Spleen (tissue), 11 donors: ENCODE data around the gene HMCN2. TPM values are rescaled to one million over a fixed set of nuclear protein-coding genes. Genes with fewer than 3 reads are reported as not detected.
A peak's percentile ranks its signal among the peaks of the same experiment; 100 is the strongest.

Experiments used
- DNase-seq: peaks from one replicate; pipeline ENCODE4 v3.0.0-alpha.2; 2020
- H3K27ac ChIP-seq, 8 donors: fragments of 200-600 bp; sonication (generic) in 7 of 8; 1 replicate in 4 of 8; 2 replicates in 4 of 8; pipeline versions ENCODE4 v1.5.0 to v1.8.0; 2016 to 2021; ENCODE audit warnings: inconsistent platforms in 4 of 8, mild to moderate bottlenecking in 4 of 8, moderate library complexity in 1 of 8
- H3K27me3 ChIP-seq, 7 donors: fragments of 200-600 bp; sonication (generic) in 6 of 7; replicated peaks in 1 of 7; 1 replicate in 4 of 7; 2 replicates in 3 of 7; pipeline versions ENCODE4 v1.5.0 to v1.8.0; 2016 to 2021; ENCODE audit warnings: inconsistent platforms in 3 of 7, mild to moderate bottlenecking in 1 of 7
- H3K36me3 ChIP-seq, 6 donors: fragments of 200-600 bp; sonication (generic) in 5 of 6; 1 replicate in 4 of 6; 2 replicates in 2 of 6; pipeline versions ENCODE4 v1.5.0 to v1.8.0; 2016 to 2021; ENCODE audit warnings: inconsistent platforms in 2 of 6
- H3K4me1 ChIP-seq, 6 donors: fragments of 200-600 bp; sonication (generic) in 5 of 6; 1 replicate in 3 of 6; 2 replicates in 3 of 6; pipeline versions ENCODE4 v1.5.0 to v1.8.0; 2016 to 2021; ENCODE audit warnings: inconsistent platforms in 3 of 6
- H3K4me3 ChIP-seq, 8 donors: fragments of 200-600 bp; sonication (generic) in 7 of 8; 1 replicate in 4 of 8; 2 replicates in 4 of 8; pipeline versions ENCODE4 v1.5.0 to v1.8.0; 2016 to 2021; ENCODE audit warnings: inconsistent platforms in 4 of 8, mild to moderate bottlenecking in 4 of 8, moderate library complexity in 2 of 8
- H3K9me3 ChIP-seq, 8 donors: fragments of 200-600 bp; sonication (generic) in 7 of 8; 1 replicate in 4 of 8; 2 replicates in 4 of 8; pipeline versions ENCODE4 v1.5.0 to v1.8.0; 2016 to 2021; ENCODE audit warnings: inconsistent platforms in 4 of 8
- POLR2A ChIP-seq, 3 donors: fragments of 450-650 bp; IDR thresholded peaks; one replicate each; pipeline ENCODE4 v1.5.1; 2017; ENCODE audit warnings: antibody characterized with exemption in 3 of 3, mild to moderate bottlenecking in 1 of 3
- POLR2AphosphoS5 ChIP-seq, 3 donors: sonication (generic); formaldehyde crosslinking; IDR thresholded peaks; one replicate each; pipeline ENCODE4 v1.5.1; 2017; ENCODE audit warnings: antibody characterized with exemption in 3 of 3
- WGBS, 5 donors: extraction: QIAGEN DNeasy Blood & Tissue Kit in 3 of 5; methylation state at CpG; one replicate each; pipeline versions ENCODE4 v1.1.5 to v1.1.7; 2013 to 2018; 5-methylcytosine and 5-hydroxymethylcytosine counted together
- intact Hi-C: fragments of 100-400 bp; cut with DNase I; formaldehyde crosslinking; loops from one replicate; pipeline ENCODE4 v1.15.0; 2023; ENCODE audit warnings: low total_unique reads
- polyA plus RNA-seq, 3 donors: library from polyadenylated mRNA; stranded (reverse); fragments of 200-250 nt; gene quantifications; one replicate each; pipeline ENCODE4 v1.2.1, GENCODE V29; 2013
- total RNA-seq, 7 donors: library from RNA; depleted of rRNA in 3 of 7; stranded (reverse); fragments of >200 nt in 3 of 7; fragmentation: NEBNext Ultra II Directional in 4 of 7; extraction: Animal tissue kit (Norgen Biotek cat#: 25700) in 4 of 7; gene quantifications; one replicate each; pipeline versions ENCODE4 v1.1.0 to v1.2.1, GENCODE V29; 2016 to 2021
- TF ChIP-seq, protein P1 (sequence below), 11 experiments: fragments of 200-600 bp in 7 of 11; fragments of 450-650 bp in 4 of 11; sonication (generic) in 4 of 11; IDR thresholded peaks in 8 of 11; conservative IDR thresholded peaks in 3 of 11; 1 replicate in 7 of 11; 2 replicates in 4 of 11; pipeline versions ENCODE4 v1.4.0 to v1.8.0; 2016 to 2021; ENCODE audit warnings: antibody characterized with exemption in 11 of 11, inconsistent platforms in 4 of 11, mild to moderate bottlenecking in 1 of 11
- donor health status: healthy with polysubstance abuse.
- donor health status: DM: no; HTN: no; CAD: no; lungs with moderate emphysema.
- donor health status: DM: no; HTN: no; CAD: no.
- donor health status: Bipolar disorder and iron deficiency.
- donor health status: healthy.
- donor health status: DM: no; HTN: no; CAD: no.
- donor health status: DM: yes; HTN: yes; CAD: no.

Gene HMCN2
- total and polyA plus RNA-seq, 10 donors = 0.09 to 1.9 (median 0.73) TPM

DNA sequence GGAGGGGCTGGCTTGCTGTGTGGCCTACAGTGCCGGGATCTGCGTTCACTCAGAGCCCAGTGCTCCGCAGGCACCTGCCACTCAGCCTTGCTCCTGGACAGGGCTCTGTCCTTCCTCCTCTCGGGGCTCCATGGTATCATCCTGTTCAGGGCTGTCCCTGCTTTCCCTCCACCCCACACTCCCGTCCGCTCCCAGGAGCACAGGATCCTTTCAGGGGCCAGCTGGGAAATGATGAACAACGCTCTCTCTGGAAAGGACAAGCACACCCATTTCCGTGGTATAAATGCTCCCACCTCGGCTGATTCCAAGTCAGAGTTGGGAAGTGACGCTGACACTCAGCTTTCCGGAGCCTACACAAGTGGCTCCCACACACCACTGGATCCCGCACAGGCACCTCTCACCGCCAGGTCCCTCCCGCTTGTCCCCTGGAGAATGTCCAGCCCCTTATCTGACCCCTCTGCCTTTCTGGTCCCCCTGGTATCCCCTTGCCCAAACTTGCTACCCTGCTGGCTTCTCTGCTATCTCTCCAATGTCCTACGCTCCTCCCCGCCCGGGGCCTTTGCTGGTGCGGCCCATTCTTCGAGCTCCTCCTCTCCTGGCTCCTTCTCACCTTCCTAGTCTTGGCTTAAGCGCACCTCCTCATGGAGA, 21.3 kb downstream of the HMCN2 start:
- Histone ChIP-seq H3K36me3 (no peaks in the 10 kb centered on the region), H3K4me1 (peaks cover 0 to 16% (median 0%) of the 10 kb centered on the region in 6 donors), H3K27me3 (peaks cover 0 to 80% (median 10%) of the 10 kb centered on the region in 7 donors), H3K4me3 (no peak overlapping the region), H3K27ac (no peak overlapping the region), H3K9me3 (no peaks in the 10 kb centered on the region)
- 79 to 85% (median 79%) methylated on average over 16 to 20 of the region's 20 CpGs for WGBS, 5 donors
- DNase-seq = peak; percentile 60
- intact Hi-C loops = no loop called here
- TF ChIP-seq POLR2AphosphoS5 (IDR thresholded peaks at IDR 0.05) (no peak), POLR2A (IDR thresholded peaks at IDR 0.05) (no peak)
- TF ChIP-seq, protein P1, sequence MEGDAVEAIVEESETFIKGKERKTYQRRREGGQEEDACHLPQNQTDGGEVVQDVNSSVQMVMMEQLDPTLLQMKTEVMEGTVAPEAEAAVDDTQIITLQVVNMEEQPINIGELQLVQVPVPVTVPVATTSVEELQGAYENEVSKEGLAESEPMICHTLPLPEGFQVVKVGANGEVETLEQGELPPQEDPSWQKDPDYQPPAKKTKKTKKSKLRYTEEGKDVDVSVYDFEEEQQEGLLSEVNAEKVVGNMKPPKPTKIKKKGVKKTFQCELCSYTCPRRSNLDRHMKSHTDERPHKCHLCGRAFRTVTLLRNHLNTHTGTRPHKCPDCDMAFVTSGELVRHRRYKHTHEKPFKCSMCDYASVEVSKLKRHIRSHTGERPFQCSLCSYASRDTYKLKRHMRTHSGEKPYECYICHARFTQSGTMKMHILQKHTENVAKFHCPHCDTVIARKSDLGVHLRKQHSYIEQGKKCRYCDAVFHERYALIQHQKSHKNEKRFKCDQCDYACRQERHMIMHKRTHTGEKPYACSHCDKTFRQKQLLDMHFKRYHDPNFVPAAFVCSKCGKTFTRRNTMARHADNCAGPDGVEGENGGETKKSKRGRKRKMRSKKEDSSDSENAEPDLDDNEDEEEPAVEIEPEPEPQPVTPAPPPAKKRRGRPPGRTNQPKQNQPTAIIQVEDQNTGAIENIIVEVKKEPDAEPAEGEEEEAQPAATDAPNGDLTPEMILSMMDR (IDR thresholded peaks at IDR 0.05 in 8 of 11, conservative IDR thresholded peaks at IDR 0.05 in 3 of 11) = no peak

DNA sequence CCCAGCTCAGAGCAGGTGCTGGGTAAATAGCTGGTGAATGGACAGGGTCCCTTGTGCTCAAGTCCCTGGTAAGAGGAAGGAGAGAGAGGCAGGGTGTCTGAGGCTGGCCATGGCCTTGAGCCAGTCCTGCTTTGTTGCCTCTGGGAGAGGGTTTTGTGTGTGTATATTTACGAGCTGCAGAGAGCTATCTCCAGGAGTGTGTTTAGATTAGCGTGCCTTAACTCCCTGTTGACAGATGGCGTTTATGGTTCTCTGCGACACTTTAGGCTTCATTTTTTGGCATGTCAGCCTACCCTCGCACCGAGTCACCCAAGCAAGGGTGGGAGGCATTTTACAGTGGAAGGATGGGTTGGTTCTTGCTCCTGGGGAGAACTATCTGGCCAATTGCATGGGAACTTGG, 22.2 kb downstream of the HMCN2 start:
- Histone ChIP-seq H3K27ac (no peak overlapping the region), H3K4me1 (peaks cover 0 to 10% (median 0%) of the 10 kb centered on the region in 6 donors), H3K36me3 (no peaks in the 10 kb centered on the region), H3K4me3 (no peak overlapping the region), H3K9me3 (no peaks in the 10 kb centered on the region), H3K27me3 (peaks cover 0 to 79% (median 10%) of the 10 kb centered on the region in 7 donors)
- TF ChIP-seq POLR2A (IDR thresholded peaks at IDR 0.05) = no peak
- no peak for TF ChIP-seq POLR2AphosphoS5 (IDR thresholded peaks at IDR 0.05)
- TF ChIP-seq, protein P1 (IDR thresholded peaks at IDR 0.05 in 8 of 11, conservative IDR thresholded peaks at IDR 0.05 in 3 of 11) = no peak
- intact Hi-C loops = no loop called here
- no peak for DNase-seq
- 70 to 86% (median 81%) methylated on average over 6 of the region's 6 CpGs for WGBS, 5 donors

DNA sequence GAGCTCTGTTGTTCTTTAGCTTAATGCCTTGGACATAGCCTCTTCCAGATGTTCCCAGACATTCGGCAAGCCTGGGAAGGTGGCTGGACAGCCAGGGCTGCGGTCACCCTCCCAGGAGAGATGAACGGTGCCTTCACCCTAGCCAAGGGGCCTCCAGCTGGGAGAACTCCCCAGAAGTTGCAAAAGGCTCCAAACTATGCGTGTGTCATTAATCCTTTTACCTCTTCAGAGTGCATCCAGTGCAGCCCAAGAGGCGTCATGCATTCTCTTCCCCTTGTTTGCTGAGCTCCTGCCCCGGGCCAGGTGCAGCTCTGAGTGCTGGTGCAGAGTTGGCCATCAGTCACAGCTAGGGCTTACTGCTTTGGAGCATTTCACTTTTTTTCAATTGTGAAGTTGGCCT, 22.8 kb downstream of the HMCN2 start:
- Histone ChIP-seq H3K4me1 (peaks cover 0 to 10% (median 0%) of the 10 kb centered on the region in 6 donors), H3K9me3 (no peaks in the 10 kb centered on the region), H3K27ac (no peak overlapping the region), H3K36me3 (no peaks in the 10 kb centered on the region), H3K27me3 (peaks cover 0 to 76% (median 10%) of the 10 kb centered on the region in 7 donors), H3K4me3 (no peak overlapping the region)
- 74 to 88% (median 85%) methylated on average over 6 of the region's 6 CpGs for WGBS, 5 donors
- DNase-seq = no peak
- TF ChIP-seq POLR2AphosphoS5 (IDR thresholded peaks at IDR 0.05) (no peak), POLR2A (IDR thresholded peaks at IDR 0.05) (no peak)
- TF ChIP-seq, protein P1 (IDR thresholded peaks at IDR 0.05 in 8 of 11, conservative IDR thresholded peaks at IDR 0.05 in 3 of 11) = no peak
- intact Hi-C loops = no loop called here

DNA sequence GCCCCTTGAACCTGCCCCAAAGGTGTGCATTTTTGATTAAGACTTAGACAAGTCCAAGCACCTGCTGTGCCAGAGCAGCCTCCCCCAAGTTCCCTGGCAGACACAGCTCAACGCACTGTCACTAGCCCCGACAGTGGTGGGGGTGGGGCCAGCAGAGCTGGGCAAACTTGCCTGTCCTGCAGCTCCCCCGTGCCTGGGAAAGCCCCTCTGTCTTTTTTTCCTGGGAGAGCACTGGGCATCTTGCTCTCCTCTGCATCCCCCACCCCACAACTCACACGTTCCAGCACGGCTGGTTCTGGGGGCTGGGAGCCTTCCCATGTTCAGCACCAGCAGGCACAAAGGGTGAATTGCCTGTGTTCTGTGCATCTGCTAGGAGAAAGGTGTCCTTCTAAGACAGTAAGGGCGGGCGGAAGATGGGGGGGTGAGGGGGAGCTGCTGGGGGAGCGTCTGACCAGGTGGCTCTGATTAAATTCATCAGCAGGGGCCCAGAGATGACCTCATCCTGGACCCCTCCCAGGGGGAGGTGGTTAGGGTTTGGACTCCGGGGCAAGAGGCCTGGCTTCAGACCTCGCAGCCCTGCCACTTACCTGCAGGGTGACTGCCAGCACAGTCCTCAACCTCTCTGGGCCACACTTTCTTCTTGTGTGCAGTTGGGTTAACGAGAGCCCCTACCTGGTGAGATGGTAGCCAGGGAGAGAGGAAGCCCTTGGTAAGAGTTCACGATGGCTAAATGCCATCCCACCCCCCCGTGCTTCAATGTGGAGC, 23.5 kb downstream of the HMCN2 start:
- Histone ChIP-seq H3K27me3 (peaks cover 0 to 80% (median 10%) of the 10 kb centered on the region in 7 donors), H3K9me3 (no peaks in the 10 kb centered on the region), H3K27ac (no peak overlapping the region), H3K4me1 (peaks cover 0 to 10% (median 0%) of the 10 kb centered on the region in 6 donors), H3K36me3 (no peaks in the 10 kb centered on the region), H3K4me3 (no peak overlapping the region)
- TF ChIP-seq POLR2AphosphoS5 (IDR thresholded peaks at IDR 0.05) (no peak), POLR2A (IDR thresholded peaks at IDR 0.05) (no peak)
- TF ChIP-seq, protein P1 (IDR thresholded peaks at IDR 0.05 in 8 of 11, conservative IDR thresholded peaks at IDR 0.05 in 3 of 11) = no peak
- intact Hi-C loops = no loop called here
- 60 to 72% (median 63%) methylated on average over 13 of the region's 13 CpGs for whole genome bisulfite sequencing, 5 donors
- DNase-seq = no peak
